NCI-H2196 (cell line): Measurements from ENCODE around the gene POGLUT2.

Experiments
- DNase-seq: peaks from one replicate; lab custom pipeline; 2025; ENCODE audit not compliant: unreplicated experiment; lab: John Stamatoyannopoulos, UW

The POGLUT2 gene

GRCh38 chr13:102770435-102770834, 28.3 kb downstream of the POGLUT2 start:
- DNase-seq, result no peak

- no peak for DNase-seq
Observed at GRCh38 chr13:102769679-102770078, 29.1 kb downstream of the POGLUT2 start.

GRCh38 chr13:102768909-102769308, 29.9 kb downstream of the POGLUT2 start:
- no peak for DNase-seq

GRCh38 chr13:102763741-102764140, 35.0 kb downstream of the POGLUT2 start:
- no peak for DNase-seq

- DNase-seq, result no peak
Observed at GRCh38 chr13:102761071-102761470, 37.7 kb downstream of the POGLUT2 start.

GRCh38 chr13:102758842-102759241, 39.9 kb downstream of the POGLUT2 start:
- DNase-seq, result no peak

- no peak for DNase-seq
Observed at GRCh38 chr13:102757006-102757405, 41.8 kb downstream of the POGLUT2 start.

- no peak for DNase-seq
Observed at GRCh38 chr13:102751886-102752285, 46.9 kb downstream of the POGLUT2 start.

GRCh38 chr13:102742506-102742905, 56.3 kb downstream of the POGLUT2 start:
- no peak for DNase-seq

- DNase-seq, result no peak
Observed at GRCh38 chr13:102742101-102742500, 56.7 kb downstream of the POGLUT2 start.
